Ramos (cell line): ENCODE data around the gene AGBL4.

Experiments used
- in situ Hi-C: fragments of 300-500 bp; cut with MboI; formaldehyde crosslinking; loops from one replicate; pipeline ENCODE4 v1.14.3; 2022; ENCODE audit warnings: low sequenced_read_pairs; ENCODE audit not compliant: unreplicated experiment

Gene AGBL4

GRCh38 chr1:48715921-48716320 lies 1307.8 kb downstream of the AGBL4 start:
- in situ Hi-C loops = no loop called here

DNA sequence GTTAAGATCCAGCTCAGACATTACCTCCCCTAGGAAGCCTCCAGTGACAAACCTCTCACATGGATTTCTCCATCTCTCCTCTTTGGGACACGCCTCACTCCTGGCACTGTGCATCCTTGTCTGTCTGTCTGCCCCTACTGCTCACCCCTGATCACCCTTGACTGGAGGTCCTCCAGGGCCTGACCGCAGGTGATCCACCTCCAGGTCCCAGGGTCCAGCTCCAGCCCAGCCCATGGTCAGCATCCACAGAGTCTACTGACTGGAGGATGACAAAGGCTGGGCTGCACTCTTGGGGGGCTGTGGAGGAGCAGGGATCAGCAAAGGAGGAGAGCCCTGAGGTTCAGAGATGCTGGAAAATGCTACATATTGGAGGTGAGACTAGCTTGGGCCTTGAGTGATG lies 1312.8 kb downstream of the AGBL4 start:
- in situ Hi-C loops = no loop called here

DNA sequence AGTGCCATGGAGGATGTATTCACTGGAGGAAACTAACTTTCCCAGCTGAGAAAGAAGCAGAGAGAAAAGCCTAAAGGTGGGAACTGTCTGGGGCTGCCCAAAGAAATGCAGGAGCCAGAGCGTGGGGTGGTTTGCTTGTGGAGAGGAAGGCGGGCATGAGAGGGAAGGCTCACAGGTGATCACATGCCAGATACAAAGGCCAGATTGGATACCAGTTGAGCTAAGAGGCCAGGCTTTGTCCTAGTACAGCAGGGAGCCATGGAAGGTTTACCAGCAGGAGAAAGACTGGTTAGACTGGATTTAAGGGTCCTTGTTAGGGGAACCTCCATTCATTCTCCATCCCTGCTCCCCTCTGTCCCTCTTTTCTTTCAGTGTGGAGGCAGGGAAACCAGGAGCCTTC lies 1313.4 kb downstream of the AGBL4 start:
- in situ Hi-C loops = no loop called here

GRCh38 chr1:48704736-48705135 lies 1319.0 kb downstream of the AGBL4 start:
- in situ Hi-C loops = no loop called here

- in situ Hi-C loops = no loop called here
Measured at GRCh38 chr1:48701445-48701844, 1322.3 kb downstream of the AGBL4 start.

GRCh38 chr1:48697066-48697707 lies 1326.6 kb downstream of the AGBL4 start:
- in situ Hi-C loops = no loop called here

DNA sequence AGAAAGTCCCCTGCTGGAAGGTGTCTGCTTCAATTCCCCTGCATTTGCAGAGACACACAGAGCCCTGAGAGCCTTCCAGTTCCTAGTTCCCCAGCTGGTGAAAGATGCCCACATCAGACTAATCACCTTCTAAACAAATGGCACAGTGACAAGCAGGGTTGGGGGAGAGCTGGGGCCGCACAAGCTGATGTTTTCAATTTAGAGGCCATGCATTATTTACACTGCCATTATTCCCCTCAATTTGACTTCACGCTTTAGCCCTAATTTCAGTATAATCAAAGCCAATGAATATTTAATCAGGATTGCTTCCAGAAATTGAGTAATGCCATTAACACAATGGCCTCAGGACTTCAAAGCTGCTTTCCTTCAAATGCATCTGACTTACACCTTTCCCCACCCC lies 1328.6 kb downstream of the AGBL4 start:
- in situ Hi-C loops = no loop called here

DNA sequence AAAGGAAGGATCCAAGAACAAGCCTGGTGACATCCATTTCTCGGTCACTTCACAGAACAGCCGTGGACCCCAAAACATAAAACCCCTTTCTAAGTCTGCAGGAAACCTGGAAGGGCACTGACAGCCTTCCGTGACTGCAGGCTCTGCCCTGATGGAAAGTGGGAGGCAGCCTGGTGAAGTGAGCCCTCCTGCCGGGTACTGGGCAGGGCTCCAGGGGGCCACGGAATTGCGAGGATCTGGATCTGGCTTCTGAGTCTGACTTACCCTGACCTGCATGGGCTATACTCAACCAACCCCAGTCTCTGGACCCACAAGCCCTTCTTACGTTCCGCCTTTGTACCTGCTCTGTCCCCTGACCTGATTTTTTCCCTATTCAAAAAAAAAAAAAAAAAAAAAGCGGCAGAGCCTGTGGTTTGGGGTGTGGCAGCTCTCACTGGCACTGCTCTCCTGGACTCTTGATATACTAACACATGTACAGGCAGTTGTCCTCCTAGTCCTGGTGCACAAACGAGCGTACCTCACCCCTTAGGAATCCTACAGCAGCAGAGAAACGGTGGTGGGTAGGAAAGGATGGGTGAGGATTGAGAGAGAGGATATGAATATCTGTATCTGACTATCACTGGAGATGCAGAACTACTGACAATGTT lies 1330.0 kb downstream of the AGBL4 start:
- in situ Hi-C loops = no loop called here

DNA sequence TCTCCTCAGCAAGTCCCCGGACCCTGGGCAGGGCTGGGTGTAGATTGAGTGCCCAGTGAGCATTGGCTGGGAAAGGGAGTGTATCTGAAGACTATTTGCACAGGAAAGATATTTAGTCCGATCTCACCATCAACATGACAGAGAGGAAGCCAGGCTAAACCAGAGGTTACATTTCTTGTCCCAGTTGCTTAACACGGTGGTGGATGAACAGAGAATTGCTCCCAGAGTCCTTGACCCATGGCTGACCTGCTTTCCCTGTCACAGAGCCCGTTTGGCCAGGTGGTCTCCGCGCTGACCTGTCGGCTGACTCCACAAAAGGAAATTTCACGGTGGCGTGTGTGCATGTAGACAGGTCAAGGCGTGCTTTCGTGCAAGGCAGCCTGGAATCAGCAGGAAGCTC lies 1330.6 kb downstream of the AGBL4 start:
- in situ Hi-C loops = no loop called here

- in situ Hi-C loops = no loop called here
Measured at GRCh38 chr1:48692235-48692634, 1331.5 kb downstream of the AGBL4 start.

DNA sequence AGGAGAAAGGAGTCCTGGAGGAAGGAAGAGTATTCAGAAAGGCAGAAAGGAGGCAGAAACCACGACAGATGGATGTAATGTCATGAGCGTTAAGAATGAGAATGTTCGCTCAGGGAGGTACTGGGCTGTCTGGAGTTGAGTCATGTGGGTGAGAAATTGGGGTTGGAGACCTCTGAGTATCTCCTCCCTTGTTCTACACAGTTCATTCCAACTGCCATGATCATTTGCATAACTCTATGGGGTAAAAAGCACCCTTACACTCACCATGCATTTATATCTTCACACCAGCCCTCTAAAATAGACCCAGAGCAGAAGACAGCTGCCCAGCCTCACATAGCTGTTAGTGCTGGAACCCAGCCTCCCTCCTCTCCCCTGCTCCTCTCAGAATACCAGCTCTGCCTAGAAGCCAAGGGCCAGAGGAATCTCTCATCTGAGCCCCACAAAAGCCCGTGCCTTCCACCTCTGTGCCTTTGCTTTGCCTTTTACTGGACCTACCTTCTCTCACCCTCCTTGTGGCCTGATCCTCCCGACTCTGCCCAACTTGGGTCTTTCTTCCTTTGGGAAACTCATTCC lies 1332.2 kb downstream of the AGBL4 start:
- in situ Hi-C loops = no loop called here

GRCh38 chr1:48688102-48688760 lies 1335.5 kb downstream of the AGBL4 start:
- in situ Hi-C loops = no loop called here

- in situ Hi-C loops = no loop called here
Measured at GRCh38 chr1:48687282-48688045, 1336.3 kb downstream of the AGBL4 start.

DNA sequence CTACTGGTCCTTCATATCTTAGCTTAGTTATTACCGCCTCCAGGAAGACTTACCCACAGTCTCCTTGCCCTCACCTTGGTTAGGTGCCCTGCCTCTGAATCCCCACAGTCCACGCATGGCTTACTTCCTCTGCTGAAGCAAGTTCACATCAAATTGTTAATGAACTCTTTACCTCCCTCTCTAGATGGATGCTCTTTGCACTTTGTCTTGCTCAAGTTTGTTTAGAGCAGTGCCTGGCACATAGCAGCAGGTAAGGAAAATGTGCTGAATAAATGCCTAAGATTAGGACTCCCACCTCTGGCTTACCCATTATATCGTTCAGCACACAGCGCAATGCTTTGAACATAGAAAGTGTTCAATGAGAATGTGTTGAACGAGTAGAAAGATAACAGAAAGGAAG lies 1337.6 kb downstream of the AGBL4 start:
- in situ Hi-C loops = no loop called here

GRCh38 chr1:48684381-48684780 lies 1339.4 kb downstream of the AGBL4 start:
- in situ Hi-C loops = no loop called here

- in situ Hi-C loops = no loop called here
Measured at GRCh38 chr1:48683839-48684238, 1339.9 kb downstream of the AGBL4 start.

DNA sequence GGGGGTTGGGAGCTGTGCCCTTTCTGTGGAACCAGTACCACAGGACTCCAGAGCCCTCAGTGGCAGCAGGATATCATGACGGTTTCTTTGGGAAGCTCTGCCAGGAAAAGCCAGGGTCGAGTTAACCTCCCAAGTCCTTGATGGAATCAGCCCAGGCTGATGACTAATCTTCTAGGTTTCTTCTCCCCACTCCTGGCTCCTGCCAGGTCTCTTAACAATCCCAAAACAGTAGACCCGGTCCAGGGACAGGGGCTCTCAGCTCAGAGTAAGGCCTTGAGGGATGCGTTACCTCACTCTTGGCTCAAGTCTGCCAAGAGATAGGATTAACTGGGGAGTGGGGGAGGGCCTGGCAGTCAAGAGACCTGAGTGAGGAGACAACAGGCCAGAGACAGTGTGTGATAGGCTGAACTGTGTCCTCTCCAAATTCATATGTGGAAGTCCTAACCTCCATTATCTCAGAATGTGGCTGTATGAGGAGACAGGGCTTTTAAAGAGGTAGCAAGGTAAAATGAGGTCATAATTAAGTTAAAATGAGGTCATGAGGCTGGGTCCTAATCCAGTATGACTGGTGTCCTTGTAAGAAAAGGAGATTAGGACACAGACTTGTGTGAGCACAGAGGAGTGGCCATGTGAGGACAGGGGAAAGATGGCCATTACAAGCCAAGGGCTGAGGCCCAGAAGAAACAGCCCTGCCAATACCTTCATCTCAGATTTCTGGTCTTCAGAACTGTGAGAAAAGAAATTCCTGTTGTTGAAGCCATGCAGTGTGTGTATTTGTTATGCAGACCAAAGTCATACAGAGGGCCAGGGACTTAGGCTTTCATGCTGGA lies 1342.1 kb downstream of the AGBL4 start:
- in situ Hi-C loops = no loop called here

DNA sequence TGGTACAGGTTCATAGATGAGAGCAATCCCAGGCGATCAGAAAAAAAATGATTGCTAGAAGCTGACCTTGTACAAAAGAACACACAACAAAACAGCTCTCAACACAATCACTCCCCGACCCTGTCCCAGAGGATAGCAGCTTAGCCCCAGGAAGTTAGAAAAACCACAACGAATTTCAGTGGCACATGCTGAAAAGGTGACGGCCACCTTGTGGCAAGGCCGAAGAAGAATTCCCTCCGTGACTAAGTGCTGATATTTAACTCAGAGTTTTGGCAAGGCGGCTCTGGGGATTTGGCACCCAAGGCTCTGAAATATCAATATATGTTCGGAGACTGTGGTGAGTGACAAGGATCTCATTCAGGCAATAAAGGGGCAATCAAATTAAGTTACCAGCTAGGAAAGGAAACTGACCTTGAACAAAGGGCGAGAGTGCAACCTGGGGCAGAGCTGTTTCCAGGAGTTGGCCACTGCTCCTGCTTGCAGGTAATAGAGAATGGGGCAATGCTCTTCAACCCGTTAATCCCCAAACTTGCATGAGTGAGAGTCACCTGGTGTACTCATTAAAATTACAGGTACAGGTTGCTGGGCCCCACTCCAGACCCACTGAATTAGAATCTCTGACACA lies 1343.2 kb downstream of the AGBL4 start:
- in situ Hi-C loops = no loop called here

DNA sequence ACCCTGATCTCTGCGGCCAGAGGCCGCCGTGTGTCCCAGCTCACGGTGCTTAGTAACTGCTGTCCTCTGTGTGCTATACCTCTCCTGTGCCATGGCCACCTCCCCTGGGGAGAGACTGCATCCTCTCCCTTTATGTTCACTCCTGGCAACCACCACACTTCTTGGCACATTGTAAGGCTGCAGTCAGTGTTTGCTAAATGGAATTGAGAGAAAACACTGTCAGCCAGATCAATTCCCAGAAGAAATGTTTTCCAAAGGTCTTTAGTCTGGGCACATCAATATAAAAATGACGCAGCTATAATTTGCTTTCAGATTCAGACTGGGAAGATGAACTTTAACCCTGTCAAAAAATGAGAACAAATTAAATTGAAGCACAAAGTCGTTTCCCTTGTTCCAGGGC lies 1343.9 kb downstream of the AGBL4 start:
- in situ Hi-C loops = no loop called here
